Ishikawa (cell line): ENCODE results near the gene DUSP19.

Experiments used
- CEBPB ChIP-seq: IDR thresholded peaks from 2 replicates; pipeline ENCODE4 v1.6.1; 2012
- CREB1 ChIP-seq: IDR thresholded peaks from 2 replicates; pipeline ENCODE4 v1.6.1; 2012; ENCODE audit warnings: low read depth
- EGR1 ChIP-seq: IDR thresholded peaks from 2 replicates; pipeline ENCODE4 v1.6.1; 2012
- EP300 ChIP-seq: IDR thresholded peaks from 2 replicates; pipeline ENCODE4 v1.6.1; 2012; ENCODE audit warnings: borderline replicate concordance
- FOXM1 ChIP-seq: IDR thresholded peaks from 2 replicates; pipeline ENCODE4 v1.6.1; 2012; ENCODE audit warnings: low read depth, borderline replicate concordance
- MAX ChIP-seq: IDR thresholded peaks from 2 replicates; pipeline ENCODE4 v1.6.1; 2012
- NFIC ChIP-seq: IDR thresholded peaks from 2 replicates; pipeline ENCODE4 v1.6.1; 2012
- RAD21 ChIP-seq: IDR thresholded peaks from 2 replicates; pipeline ENCODE4 v1.6.1; 2012; ENCODE audit warnings: low read depth
- TAF1 ChIP-seq: IDR thresholded peaks from 2 replicates; pipeline ENCODE4 v1.6.1; 2012; ENCODE audit warnings: low read depth, mild to moderate bottlenecking
- TCF12 ChIP-seq: IDR thresholded peaks from 2 replicates; pipeline ENCODE4 v1.6.1; 2012; ENCODE audit warnings: low read depth
- TEAD4 ChIP-seq: IDR thresholded peaks from 2 replicates; pipeline ENCODE4 v1.6.1; 2012
- YY1 ChIP-seq: IDR thresholded peaks from 2 replicates; pipeline ENCODE4 v1.6.1; 2012; ENCODE audit warnings: low read depth
- ZBTB7A ChIP-seq: IDR thresholded peaks from 2 replicates; pipeline ENCODE4 v1.6.1; 2012; ENCODE audit warnings: low read depth
- TF ChIP-seq, protein P1 (sequence below): IDR thresholded peaks from 2 replicates; pipeline ENCODE4 v1.6.1; 2012; ENCODE audit warnings: low read depth, mild to moderate bottlenecking
- TF ChIP-seq, protein P2 (sequence below): IDR thresholded peaks from 2 replicates; pipeline ENCODE4 v1.6.1; 2012

Gene DUSP19

DNA sequence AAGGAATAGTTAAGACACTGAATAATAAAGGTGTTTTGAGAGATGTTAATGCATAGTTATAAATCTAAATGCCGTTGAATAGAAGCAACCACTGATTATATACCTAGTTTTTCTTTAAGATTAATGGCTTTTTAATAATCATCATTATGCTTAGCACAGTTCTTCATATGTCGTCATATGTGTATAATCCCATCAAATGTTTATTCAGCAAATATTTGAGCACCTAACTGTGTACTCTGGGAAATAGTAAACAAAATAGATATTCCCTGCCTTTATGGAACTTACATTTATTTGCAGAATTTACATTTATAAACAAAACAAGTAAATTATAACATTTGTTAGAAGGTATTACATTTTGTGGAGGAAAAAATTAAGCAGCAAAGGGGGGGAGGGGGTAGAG is 55.5 kb downstream of the DUSP19 start:
- TF ChIP-seq RAD21 (no peak), EGR1 (no peak), NFIC (no peak), EP300 (no peak), TCF12 (no peak), YY1 (no peak), MAX (no peak), FOXM1 (no peak), CREB1 (no peak), TEAD4 (no peak), TAF1 (no peak)
- TF ChIP-seq, protein P1, sequence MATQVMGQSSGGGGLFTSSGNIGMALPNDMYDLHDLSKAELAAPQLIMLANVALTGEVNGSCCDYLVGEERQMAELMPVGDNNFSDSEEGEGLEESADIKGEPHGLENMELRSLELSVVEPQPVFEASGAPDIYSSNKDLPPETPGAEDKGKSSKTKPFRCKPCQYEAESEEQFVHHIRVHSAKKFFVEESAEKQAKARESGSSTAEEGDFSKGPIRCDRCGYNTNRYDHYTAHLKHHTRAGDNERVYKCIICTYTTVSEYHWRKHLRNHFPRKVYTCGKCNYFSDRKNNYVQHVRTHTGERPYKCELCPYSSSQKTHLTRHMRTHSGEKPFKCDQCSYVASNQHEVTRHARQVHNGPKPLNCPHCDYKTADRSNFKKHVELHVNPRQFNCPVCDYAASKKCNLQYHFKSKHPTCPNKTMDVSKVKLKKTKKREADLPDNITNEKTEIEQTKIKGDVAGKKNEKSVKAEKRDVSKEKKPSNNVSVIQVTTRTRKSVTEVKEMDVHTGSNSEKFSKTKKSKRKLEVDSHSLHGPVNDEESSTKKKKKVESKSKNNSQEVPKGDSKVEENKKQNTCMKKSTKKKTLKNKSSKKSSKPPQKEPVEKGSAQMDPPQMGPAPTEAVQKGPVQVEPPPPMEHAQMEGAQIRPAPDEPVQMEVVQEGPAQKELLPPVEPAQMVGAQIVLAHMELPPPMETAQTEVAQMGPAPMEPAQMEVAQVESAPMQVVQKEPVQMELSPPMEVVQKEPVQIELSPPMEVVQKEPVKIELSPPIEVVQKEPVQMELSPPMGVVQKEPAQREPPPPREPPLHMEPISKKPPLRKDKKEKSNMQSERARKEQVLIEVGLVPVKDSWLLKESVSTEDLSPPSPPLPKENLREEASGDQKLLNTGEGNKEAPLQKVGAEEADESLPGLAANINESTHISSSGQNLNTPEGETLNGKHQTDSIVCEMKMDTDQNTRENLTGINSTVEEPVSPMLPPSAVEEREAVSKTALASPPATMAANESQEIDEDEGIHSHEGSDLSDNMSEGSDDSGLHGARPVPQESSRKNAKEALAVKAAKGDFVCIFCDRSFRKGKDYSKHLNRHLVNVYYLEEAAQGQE, result no peak

GRCh38 chr2:183148955-183149354 is 70.4 kb downstream of the DUSP19 start:
- TF ChIP-seq, protein P2, sequence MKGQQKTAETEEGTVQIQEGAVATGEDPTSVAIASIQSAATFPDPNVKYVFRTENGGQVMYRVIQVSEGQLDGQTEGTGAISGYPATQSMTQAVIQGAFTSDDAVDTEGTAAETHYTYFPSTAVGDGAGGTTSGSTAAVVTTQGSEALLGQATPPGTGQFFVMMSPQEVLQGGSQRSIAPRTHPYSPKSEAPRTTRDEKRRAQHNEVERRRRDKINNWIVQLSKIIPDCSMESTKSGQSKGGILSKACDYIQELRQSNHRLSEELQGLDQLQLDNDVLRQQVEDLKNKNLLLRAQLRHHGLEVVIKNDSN, result no peak
- TF ChIP-seq FOXM1 (no peak), EP300 (no peak), NFIC (no peak), MAX (no peak), TAF1 (no peak), ZBTB7A (no peak), TEAD4 (no peak), TCF12 (no peak), RAD21 (no peak), CEBPB (no peak), CREB1 (no peak)
- TF ChIP-seq, protein P1, result no peak

GRCh38 chr2:183149489-183149888 is 70.9 kb downstream of the DUSP19 start:
- TF ChIP-seq CEBPB, result no peak
- TF ChIP-seq, protein P2, result no peak
